Activated naive CD4-positive, alpha-beta T cell (primary cell): ENCODE data around the gene TTLL10.

Experiments used
- DNase-seq, 4 experiments: peaks; one replicate each; lab custom pipeline; 2025; lab: John Stamatoyannopoulos, UW

Gene TTLL10

DNA sequence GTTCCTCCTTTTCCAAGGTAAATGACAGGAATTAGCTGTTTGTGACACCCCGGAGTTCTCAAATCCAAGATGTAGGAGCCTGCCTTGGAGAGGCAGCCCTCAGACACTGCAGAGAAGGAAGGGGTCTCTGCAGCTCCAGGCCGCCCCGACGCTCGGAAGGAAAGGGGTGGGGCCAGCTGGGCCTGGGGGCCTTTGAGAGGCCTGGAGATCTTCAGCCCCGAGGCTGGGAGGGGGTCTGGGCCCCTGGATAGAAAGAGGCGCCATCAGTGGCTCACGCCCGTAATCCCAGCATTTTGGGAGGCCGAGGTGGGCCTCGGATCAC, 33.9 kb downstream of the TTLL10 start:
- DNase-seq = no peak

DNA sequence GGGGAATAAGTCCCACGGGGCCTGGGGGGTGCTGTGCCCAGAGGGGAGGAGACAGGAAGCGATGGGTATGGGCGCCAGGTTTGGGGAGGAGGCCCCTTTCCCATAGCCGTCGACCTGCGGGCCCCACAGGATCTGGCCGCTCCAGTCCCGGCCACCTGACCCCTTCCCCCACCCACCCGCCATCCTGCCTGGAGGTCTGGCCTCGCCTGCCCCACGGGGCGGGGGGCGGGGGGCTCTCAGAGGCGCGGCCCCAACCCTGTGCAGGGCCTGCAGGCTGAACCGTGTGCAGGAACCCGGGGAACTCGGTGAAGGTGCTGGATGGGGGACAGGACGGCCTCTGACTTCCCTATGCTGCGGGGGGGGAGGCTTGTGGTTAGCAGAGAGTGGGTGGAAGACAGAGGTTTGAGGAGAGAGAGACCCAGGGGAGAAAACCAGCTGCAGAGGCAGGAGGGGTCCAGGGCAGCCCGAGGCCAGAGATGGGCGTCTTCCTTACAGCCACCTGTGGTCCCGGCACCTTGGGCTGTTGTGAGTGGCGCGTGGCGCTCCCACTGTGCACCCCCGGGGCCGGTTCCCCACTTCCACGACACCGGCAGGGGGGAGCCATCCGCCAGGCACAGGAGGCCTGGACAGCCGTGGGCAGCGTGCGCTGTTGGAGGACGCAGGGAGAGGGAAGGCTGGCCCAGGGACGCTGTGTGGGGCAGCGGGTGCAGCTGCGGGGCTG, 35.2 kb downstream of the TTLL10 start:
- DNase-seq = peak in 1 of 4 experiments; percentile 23

DNA sequence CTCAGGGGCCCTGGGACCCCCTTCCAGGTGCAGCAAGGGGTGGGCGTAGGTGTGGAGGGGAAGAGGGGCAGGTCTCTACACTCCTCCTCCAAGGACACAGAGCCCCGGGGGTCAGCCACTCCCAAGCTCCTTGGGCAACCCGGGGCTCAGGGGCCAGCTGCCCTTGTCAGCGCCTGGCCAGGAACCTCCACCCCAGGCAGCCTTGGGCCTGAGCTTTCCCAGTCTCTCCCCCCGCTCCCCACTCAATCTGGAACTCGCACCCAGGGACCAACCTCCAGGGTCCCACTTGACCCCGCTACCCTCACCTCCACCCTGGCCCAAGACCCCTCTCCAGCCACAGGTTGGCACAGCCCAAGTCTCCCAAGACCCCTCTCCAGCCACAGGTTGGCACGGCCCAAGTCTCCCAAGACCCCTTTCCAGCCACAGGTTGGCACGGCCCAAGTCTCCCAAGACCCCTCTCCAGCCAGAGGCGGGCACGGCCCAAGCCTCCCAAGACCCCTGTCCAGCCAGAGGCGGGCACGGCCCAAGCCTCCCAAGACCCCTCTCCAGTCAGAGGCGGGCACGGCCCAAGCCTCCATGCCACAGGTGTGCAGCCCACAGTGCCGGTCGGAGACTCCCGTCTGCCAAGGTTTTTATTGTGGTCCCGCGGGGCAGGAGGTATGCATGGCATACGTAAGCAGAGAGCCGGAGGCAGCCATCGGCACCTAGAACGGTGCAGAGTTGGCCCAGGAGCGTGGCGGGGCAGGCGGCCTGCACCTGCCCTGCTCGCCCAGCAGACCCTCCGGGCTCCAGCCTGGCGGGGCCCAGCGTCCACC, 37.3 kb downstream of the TTLL10 start:
- no peak for DNase-seq

DNA sequence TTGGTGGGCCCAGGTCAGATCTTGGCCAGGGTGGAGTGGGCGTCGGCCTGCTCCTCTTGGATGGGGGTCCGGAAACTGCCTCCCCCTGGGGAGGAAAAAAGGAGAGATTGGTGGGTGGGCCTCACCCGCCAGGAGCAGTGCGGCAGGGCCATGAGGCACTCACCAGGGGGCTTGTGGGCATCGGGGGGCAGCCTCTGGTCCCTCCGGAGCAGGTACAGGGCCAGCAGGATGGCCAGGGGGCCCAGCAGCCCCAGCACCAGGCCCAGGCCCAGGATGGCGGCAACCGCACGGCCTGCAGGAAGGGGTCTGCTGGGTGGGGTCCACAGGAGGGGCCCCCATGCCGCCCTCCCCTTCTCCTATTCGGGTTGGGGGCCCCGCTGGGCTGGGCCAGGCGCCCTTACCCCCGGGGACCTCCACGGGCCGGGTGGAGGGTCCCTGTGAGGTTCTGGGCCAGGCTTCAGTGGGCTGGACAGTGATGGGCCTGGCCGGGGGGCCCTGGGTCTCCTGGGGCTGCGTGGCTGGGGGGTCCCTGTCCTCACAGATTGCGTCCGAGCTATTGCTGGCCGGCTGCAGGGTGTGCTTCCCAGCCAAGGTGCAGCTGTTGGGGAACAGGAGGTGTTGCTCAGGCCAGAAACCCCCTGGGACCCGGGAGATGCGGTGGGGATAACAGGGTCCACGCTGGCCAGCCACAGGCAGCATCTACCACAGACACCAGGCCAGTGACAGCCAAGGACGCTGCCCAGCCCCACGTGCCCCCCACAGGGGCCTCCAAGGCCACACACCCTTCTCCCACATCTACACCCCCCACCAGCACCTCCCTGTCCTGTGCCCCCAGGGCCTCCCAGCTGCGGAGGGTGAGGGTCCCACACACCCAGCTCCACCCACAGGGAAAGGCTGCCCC, 38.1 kb downstream of the TTLL10 start:
- DNase-seq = no peak

GRCh38 chr1:1212780-1213344, 39.2 kb downstream of the TTLL10 start:
- no peak for DNase-seq

GRCh38 chr1:1213345-1214265, 39.9 kb downstream of the TTLL10 start, which contains the start of gene TNFRSF4:
Gene TNFRSF4 (minus strand): TSS chr1:1214153. CDS start chr1:1214127, 26 bp downstream.
- no peak for DNase-seq

DNA sequence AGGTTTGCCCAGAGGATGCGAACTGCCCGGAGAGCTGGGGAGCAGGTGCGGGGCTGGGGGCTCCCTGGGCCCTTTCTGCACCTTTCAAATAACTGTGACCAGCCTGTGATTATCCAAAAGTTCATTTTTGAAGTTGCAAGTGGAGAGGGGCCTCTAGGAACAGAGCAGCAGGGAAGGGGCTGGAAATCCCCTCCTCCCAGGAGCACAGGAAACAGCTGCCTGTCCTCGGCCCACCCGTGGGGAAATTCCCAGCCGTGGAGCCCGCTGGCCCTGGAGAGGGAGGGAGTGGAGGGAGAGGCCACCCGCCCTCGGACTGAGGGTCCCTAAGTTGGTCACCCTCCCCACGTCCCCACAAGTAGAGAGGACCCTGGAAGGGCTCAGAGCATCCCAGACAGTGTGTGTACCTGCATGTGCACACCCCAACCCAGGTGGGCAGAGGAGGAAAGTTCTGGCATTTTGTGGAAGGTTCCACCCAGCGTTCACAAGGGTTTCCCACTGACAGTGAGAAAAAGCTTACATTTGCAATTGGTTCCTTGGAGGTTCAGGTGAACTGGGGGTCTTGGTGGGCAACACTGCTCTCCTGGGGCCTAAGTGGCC, 41.5 kb downstream of the TTLL10 start:
- DNase-seq = no peak

GRCh38 chr1:1215881-1216605, 42.4 kb downstream of the TTLL10 start:
- no peak for DNase-seq

DNA sequence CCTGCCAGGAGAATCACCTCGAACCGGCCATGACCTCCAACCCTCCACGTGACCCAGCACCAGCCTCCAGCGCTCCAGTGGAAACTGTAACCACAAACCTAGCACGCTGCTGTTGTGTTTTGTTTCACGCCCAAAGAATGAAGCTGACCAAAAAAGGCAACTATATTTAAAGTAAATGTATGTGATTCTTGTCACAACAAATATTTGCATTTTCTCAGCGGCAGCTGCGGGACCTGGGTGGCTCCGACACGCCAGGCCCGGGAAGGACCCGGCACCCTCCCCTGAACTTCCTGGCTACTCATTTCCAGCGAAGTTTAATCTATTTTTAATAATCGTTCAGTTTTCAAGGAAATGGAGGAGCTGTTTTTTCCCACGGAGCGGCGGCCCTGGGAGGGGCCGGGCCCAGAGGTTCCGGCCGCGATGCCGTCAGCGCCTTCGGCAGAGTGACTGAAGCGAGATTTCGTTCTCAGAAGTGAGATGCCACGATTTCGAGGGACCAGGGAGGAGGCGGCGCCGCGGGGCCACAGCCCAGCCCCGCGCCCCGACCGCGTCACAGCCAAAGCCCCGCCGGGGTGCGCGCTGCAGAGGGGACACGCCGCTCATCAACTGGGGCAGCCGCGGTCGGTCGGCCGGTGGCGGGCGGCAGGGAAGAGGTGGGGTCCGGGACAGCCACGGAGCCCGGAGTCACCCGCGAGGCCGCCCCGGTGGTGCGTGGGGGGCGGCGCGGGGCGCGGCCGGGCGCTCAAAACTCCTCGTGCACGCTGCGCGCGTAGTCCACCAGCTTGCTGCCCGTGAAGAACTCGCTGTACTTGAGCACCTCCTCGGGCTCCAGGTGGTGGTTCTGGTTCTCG, 43.3 kb downstream of the TTLL10 start:
- DNase-seq = no peak

- DNase-seq = no peak
Observed at GRCh38 chr1:1217621-1218523, 44.2 kb downstream of the TTLL10 start.

DNA sequence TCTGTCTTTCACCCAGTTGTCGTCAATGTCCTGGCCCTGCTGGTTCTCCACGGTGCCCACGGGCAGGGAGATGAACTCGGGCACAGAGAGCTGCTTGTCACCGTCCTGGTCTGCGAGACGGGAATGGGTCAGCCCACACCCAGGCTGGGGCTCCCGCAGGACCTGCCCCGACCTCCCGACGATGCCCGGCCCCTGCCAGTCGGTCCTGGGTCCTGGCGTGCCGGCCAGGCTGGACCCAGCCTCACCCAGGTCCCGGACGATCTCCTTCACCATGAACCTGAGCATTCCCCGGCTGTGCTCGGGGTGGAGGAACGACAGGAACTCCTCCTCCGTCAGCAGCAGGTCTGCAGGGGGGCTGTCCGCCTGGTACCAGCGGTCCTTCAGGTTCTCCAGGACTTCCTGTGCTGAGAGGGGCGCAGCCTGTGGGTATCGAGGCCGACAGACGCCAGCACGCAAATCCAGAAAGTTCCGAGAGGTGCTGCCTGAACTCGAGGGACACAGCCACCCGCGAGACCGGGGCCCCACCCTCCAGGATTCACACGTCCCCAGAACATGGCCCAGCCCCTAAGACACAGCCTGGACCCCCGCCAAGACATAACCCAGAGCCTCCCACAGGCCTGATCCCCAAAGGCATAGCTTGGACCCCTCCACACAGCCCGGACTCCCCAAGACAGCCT, 45.0 kb downstream of the TTLL10 start:
- no peak for DNase-seq

DNA sequence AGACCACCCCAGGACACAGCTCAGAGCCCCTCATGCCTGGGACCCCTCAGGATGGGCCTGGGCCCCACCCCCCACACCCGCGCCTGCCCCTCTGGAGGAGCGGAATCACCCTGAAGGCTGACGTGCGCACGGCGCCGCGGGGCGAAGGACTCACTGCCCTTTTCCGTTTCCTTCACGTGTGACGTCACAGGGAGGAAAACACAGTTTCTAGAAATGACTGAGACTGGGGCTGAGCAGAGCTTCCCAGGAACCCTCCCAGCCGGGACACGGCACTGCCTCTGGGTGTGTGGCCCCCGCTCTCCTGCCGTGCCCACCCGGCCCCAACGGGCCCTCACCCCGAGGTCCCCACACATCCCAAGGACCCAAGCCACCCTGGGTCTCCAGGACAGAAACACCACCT, 45.7 kb downstream of the TTLL10 start:
- no peak for DNase-seq

DNA sequence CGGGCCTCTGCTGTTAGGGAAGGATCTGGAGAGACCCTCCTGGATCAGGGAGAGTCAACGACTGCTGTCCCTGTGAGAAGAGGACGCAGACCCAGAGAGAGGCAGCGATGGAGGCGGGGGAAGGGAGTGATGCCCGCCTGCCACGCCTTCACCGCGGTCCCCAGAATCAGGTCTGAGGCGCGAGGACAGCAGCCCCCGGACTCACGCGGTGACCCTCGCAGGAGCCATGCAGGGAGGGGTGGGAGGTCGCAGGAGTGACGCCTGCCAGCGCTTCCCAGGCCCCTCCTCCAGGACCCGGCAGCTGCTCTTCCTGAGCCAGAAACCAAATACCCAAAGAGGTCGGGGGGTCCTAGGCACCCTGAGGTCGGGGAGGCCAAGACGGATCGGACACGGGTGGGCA, 46.5 kb downstream of the TTLL10 start:
- no peak for DNase-seq

GRCh38 chr1:1221887-1222574, 48.4 kb downstream of the TTLL10 start:
- no peak for DNase-seq

GRCh38 chr1:1222575-1223225, 49.0 kb downstream of the TTLL10 start:
- DNase-seq = no peak

GRCh38 chr1:1223321-1223720, 49.6 kb downstream of the TTLL10 start:
- no peak for DNase-seq
